Medulla oblongata (tissue), 1 donor: ENCODE results near the gene ATP8A2.
A peak's percentile ranks its signal among the peaks of the same experiment; 100 is the strongest.
"Not testable (repeated sequence)": the region's sequence is repeated elsewhere in the genome, so short reads cannot be mapped to it uniquely, and the experiment has no call there.

Source experiments
- DNase-seq: peaks from one replicate; pipeline ENCODE4 v3.0.0-alpha.2; 2015; ENCODE audit errors: extremely low spot score

ATP8A2 gene

DNA sequence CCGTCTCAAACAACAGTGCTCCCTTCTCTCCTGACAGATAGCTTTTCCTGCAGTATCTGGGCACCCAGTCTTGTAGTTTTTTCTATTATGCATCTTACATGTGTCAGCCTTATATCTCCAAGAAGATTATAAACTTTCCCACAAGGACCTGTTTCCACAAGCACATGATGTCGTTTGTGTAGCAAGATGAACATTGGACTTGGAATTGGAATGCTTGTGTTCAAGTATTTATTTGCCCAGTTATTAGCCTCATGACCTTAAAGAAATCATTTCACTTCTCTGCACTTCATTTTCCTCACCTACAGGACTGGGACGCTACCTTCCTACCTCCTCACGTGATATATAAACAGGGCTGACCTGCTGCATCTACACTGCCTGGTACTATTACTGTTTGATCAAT, 658.6 kb downstream of the ATP8A2 start:
- DNase-seq: no peak

DNA sequence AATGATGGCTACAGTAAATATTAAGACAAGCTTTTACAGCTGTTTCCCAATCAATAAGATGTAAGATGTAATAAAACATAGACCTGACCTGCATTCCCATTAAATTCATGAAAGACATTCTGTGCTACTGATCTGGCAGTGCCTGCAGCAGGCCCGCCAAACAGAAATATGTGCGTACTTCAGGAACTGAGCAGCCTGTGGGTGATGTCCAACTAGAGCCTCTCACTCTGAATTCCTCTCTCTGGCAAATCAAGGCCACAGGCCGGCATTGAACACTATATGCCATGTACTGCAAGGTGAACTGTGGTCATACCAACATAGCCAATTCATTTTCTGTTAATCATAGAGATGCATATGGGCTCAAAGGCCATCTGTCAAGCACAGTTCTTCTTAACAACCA, 662.2 kb downstream of the ATP8A2 start:
- no peak for DNase-seq

DNA sequence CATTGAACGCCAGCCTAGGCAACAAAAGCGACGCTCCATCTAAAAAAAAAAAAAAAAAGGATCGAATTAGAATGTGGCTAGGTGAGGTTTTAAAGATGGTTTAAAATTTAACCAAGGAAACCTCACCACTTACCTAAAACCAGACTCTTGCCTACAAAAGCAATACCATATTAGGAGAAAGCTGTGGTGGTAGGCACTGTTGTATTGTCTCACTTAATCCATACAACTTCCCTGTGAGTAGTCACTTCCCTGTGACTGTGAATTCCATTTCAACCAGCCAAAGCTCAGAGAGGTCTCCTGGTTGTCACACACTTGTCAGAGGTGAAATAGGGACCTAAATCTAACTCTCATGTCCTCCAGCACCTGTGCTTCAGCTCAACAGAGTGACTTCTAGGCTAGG, 664.6 kb downstream of the ATP8A2 start:
- DNase-seq: no peak

DNA sequence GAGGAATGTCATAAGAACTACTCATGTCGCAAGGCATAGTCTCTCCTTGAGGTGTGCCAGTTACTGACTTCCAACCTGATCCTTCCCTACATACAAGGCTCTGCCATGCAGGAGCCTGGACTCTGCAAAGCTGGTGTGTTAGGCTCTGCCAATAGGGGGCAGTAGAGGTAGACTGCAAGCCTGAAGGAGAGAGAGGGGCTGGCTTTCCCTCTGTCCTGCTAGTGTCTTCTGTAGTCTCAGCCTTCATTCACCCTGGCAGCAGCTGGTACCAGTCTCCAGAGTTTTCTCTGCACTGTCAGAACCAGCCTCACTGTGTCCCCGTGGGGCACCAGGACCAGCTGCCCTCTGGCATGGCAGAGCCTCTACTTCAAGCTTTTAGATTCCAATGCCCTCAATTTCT, 665.5 kb downstream of the ATP8A2 start:
- peak; percentile 90 for DNase-seq

DNA sequence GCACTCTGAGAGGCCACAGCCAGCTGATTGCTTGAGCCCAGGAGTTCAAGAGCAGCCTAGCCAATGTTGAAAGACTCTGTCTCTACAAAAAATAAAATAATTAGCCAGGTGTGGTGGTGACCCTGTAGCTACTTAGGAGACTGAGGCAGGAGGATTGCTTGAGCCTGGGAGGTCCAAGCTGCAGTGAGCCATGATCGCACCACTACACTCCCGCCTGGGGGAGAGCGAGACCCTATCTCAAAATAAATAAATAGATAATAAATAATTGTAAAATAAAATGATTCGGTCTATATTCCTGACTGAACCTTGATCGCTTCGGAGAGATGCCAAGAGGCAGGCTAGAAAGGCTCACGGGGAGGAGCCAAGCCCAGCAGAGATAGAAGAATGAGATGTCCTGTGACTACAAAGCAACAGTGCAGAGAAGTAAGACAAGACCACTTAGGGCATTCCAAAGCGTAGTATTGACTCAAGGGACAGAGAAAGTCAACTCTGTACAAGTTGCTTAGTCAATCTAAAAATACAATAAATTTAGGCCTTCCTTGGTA, 667.2 kb downstream of the ATP8A2 start:
- DNase-seq: no peak

DNA sequence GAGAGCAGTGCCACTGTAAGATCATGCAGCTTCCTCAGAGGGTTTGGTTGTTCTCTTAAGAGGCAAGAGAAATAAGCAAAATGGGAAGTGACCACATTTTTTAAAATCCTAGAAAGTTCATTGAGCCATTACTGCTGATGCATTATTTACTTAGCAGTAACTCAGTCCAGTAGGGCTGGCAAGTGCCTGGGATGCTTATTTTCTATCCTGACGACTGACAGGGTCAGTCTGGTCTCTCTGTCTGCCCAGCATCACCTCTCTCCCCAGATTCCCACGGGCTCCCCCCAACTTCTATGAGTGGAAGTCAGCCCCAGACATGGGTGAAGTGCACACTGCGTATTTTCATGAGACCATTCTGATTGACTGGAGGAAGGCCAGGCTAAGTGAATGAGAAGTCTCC, 669.7 kb downstream of the ATP8A2 start:
- DNase-seq: no peak

DNA sequence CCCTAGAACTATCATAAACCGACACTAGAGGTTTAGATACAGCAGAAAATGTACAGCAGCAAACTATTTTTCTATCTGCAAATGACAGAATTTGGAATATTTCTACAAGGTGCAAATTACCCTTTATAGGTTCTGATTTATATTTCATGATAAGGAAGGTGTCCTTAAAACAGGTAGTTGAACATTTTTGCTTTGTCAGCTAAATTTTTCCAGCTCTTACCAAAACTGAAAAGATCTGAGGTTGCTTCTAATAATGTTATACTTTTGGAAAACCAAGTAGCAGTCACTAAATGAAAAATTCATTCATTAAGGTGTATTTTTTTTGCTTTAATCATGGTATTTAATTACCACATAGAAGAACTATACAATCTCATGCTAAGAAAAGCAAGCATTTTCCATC, 671.0 kb downstream of the ATP8A2 start:
- DNase-seq: no peak

DNA sequence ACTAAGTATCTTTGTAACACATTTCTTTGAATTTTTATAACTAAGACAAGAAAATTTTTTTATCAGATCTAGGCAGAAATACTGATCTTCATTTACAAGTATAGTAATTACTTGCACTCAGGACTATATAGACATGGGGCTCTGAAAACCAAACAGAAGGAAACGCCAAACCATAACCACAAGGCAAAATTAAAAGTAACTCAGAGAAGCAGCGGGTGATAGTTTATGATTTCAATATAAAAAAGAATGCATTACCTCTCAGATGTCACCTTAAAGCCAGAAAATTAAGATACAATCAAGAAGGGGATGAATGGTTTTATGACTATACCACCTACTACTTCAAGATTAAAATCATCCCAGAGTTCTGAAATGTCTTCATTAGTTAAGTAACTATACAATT, 673.4 kb downstream of the ATP8A2 start:
- no peak for DNase-seq

DNA sequence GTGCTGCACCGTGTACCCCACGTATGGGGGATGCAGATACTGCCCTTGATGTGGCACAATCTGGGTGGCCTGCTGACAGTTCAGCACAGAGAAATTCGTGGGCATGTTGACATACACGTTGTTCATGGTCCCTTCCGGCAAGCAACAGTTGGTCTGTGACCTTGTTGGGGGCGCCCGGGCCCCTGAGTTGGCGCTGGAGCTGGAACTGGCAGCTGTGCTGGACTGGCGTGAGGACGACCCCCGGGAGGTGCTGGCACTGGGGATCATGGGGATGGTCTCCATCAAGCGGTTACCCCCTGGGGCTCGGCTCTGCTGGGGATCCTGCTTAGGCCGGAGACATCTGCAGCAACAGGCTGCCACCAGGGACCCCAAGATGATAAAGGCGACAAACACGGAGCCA, 674.9 kb downstream of the ATP8A2 start:
- no peak for DNase-seq

DNA sequence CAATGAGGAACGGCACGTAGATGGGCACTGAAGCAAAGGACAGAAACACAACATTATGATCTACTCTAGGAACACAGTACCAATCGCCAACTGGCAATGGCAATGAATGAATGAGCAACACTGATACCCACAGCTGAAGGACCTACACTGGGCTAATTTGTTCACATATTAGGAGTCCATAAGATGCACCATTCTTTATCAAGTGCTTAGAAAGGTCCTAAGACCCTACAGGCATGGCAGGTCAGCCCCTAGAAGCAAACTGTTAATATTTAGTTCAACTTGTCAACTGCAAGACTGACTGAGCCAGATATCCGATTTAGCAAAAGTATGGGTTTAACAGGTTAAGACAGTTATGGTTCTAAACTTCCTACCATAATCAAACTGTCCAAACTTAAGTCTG, 675.3 kb downstream of the ATP8A2 start:
- DNase-seq: no peak

DNA sequence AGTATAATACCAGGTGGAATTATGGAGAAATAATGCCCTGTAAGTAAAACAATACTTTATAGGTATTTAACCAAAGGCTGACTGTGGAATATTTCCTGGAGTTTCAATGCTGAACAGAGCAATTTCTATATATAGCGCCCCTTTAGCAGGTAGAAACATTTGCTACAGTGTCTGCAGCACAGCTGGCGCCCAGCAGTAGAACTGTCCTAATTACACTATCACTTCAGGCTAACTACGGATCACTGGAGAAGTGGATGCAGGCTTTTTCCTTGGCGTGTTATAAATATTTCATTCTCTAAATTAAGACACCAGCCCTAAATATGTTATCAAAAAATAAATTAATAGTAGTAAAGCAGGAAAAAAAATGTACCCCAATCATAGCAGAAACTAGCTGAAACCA, 677.0 kb downstream of the ATP8A2 start:
- DNase-seq: no peak

DNA sequence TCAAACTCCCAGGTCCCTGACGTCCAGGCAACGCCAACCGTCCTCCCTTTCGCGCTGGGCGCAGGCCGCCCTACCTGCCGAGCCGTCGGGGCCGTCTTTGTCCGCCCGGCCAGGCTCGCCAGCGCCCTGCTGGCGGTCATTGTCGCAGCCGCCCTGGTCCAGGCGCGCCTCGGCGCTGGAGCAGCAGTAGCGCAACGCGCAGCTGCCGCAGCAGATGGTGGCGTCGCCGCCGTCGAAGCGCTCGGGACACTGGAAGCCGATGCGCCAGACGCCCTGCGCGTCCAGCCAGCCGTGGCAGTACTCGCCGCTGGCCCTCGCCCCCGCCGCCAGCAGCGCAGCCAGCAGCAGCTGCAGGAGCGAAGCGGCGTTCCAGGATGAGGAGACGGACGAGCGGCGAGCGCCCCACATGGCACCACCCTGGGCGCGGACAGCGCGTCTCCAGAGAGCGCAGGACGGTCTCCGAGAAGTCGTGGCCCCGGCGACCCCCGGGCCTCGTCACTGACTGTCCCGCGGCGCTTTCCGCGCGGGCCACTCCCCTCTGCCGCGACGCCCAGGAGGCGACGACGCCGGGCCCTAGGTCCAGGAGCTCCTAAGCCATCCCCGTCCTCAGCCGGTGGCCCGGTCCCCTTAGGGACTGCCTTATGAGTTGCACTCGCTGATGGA, 678.9 kb downstream of the ATP8A2 start:
- DNase-seq: peak; percentile 33

DNA sequence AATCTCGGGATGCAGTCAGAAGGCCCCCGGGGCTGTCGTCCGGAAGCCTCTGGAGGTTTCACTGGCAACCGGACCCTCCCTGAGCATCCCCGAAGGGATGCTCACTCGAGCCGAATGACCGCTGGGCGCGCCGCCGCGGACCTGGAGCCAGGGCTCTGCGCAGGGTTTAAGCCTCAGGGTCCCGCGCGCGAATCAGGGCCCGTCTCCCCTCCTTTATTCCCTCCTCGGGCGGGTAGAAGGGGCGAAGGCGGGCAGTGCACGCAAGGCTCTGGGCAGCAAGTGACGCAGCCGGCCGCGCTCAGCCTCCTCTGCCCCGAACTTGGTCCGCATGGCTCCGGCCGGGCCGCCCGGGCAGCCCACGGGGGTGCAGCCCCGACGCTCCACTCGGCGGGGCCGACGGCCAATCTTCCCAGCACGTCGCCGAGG, 679.5 kb downstream of the ATP8A2 start:
- no peak for DNase-seq

DNA sequence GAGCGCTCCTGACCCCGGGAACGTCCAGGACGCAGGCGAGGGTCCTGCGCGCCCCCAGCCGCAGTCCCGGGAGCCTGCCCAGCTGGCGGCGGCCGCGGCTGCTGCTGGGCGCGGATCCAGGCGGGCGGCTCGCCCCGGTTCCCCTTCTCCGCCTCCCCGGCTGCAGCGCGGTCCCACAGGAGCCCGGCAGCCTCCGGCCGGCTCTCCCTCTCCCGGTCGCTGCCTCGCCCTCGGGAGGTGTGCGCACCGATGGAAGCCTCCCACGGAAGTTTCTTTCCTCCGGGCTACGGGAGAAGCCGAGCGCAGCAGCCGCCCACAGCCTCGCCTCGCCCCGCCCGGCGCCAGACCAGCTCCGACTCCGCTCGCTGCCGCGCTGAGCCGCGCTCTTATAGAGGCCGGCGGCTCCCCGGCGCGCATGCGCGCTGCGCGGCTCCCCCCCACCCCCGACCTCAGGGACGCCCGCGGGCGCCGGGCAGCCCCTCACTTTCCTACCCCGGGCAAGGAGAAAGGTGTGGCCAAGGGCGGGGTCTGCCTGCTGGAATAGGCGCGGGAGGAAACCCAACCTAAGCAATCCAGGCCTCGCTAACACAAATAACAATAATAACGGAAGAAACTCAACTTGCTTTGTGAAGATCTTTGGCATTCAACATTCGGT, 680.0 kb downstream of the ATP8A2 start, which contains the start of gene SHISA2:
Gene SHISA2 (minus strand): TSS at position 360 of the 655 bp plus-strand sequence. CDS start 1,041 bp downstream, outside the sequence.
- DNase-seq: peak; percentile 61

DNA sequence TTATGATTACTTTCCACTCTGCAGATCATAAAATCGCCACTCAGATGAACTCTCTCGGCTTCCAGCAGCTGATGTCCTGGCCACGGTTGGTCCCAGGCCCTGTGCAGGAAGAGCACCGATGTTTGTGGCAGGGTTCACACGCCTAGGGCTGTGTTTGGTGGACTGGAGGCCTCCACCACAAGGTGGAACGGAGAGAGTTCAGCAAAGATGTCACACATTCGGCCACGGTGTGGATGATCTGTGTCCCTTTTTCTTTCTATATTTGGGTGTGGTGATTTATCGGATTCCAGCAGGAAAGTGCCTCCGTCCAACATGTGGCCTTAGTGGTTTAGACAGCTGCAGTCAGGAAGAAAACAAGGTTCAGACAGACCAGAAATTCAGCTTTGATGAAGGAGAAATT, 680.6 kb downstream of the ATP8A2 start:
- no peak for DNase-seq

DNA sequence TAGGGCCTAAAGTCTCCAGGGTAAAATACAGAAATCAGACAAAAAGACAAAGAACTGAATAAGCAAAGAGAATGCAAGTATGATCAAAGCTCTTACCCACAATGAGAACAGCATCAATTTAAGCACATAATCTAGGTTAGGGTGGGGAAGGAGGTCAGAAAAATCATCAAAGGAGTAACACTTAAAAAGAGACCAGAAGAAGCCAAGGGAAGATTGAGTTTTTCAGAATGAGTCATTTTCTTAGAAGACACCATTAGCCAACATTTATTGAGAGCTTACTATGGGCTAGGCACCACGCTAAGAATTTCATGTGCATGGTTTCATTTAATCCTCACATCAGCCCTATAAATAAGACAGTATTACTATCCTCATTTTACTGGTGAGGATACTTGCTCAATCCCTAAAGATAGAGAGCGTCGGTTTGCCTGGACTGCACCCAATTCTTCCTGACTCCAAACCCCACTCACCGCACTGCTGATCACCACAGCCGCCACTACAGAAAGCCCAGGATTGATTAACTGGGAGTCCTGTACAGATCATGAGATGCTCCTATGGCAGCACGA, 681.7 kb downstream of the ATP8A2 start:
- no peak for DNase-seq

DNA sequence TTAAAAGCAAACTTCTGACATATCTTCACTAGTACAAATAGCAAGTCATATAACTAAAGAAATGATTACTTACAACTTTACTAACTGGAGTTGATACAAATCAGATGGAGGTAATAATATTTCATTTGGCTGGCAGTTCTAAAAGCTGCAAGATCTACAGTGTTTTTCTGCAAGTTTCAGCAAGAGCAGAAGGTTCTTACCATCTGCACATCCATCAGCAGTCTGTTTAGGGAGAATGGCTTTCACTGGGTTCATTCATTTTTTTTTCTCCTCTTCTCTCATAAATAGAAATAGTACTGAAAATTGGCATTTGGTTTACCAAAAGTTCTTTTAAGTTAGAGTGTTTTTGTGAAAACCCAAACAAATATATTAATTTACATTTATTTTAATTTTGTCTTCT, 683.1 kb downstream of the ATP8A2 start:
- no peak for DNase-seq

DNA sequence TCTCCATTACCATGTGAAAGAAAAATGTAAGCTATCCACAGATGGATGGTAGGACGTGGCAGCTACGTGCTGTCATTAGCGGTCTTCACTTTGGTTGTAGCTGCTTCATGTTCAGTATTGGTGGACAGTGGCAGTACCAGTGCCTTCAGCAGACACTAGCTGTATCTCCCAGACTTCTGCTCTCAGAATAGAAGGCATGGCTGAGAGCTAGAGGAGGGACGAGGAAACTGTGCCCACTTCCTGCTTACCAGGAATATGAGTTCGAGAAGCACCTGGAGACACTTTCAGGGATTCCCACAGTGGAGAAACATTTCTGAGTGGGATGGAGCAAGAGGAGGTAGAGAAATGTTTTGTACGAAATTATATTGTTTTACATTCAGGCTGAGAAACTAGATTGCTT, 686.9 kb downstream of the ATP8A2 start:
- no peak for DNase-seq

DNA sequence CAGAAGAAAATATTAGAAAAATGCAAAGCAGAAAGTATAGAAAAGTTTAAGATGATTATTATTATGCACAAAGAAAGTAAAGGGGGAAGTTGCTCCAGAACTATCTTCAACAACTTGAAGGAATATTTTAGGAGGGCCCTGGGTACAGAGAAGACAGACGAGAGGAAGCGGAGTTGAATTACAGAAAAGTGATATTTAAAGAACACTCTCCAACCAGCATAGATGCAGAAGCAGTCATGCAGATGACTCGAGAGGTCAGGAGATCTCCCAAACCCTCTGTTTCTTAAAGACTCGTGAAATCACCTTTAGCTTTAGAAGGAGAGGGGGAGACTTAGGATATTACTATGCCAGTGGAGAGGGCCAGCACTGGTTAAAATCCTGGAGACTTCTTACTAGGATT, 688.6 kb downstream of the ATP8A2 start:
- no peak for DNase-seq

DNA sequence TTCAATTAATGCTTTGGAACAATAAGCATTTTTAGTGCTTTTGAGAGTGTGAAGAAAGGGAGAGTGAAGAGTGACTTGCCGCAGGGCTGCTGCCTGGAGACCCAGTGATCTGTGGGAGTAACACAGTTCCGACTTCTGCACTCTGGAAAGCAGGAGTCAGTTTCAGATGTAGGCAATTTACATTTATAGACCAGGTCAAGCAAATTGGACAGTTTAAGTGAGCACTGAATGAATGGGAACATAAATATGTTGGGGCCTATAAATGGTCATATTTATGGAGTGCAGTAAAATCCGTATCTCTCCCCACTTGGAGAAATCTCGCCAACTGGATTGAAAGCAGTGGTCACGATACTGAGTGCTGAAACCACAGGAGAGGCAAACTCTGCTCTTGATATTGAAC, 689.5 kb downstream of the ATP8A2 start:
- DNase-seq: no peak

DNA sequence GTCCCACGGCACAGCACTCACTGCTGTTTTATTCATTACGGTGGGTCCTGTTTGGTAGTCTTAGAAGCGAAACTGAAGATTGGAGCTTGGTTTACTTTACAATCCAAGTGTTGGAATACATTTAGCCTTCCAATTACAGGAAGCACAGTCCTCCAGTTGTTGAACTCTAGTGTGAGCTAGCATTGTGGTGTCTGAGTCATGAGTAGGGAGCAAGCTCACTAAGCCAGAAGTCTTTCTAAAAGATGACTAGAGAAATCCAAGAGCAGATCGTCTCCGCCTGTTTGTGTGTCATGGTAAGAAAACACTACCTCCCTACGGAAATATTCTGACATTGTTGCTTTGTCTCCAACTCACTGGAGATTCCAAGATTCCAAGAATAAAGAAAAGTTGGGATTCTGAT, 690.2 kb downstream of the ATP8A2 start:
- no peak for DNase-seq

DNA sequence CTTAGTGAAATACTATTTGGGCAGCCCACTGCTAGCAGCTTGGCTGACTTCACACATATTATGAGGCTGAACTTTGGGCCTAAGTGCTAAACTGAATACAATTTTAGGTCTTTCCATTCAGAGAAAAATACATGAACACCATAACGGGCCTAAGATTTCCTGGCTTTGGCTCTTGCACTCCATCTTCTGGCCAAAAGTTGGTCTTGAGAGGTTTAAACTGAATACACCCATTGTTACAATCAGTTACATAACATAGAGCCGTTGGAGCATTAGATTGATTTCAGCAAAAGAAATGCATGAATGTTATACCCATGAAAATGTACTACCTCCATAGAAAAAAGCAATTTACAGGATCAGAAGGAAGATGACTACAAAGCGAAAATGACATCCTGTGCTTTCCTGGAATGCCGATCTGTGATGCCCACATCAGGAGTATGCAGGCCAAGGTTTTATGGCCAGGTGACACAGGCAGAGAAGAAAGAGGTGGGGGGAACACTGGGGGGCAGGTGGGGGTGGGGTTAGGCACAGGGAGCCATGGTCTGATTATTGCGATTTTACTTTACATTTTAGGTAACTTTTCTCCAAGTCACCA, 691.2 kb downstream of the ATP8A2 start:
- peak; percentile 92 for DNase-seq

DNA sequence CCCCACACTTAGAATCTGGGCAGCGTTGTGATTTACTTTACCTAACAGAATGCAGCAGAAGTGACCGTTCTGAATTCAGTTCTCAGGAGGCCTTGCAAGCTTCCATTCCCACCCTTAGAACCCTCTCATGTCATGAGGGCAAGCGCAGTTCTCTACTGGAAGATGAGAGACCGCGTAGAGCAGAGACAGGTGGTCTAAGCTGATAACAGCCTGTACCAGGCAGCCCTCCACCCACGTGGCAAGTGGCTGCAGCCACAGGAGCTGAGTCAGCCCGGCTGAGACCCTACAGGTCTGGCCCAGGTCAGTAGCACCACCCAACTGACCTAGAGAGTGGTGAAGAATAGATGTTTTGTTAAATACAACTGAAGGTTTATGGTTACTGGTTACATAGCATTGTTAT, 694.7 kb downstream of the ATP8A2 start:
- not testable (repeated sequence) for DNase-seq
